Common myeloid progenitor, CD34-positive (primary cell): Measurements from ENCODE around the gene C18orf32.
"Not testable (repeated sequence)": the region's sequence is repeated elsewhere in the genome, so short reads cannot be mapped to it uniquely, and the experiment has no call there.

Source experiments
- CTCF ChIA-PET: fragments of 350-600 bp; sonication (Branson Sonifier 250); formaldehyde crosslinking; loops from one replicate; lab custom pipeline; 2021; ENCODE audit warnings: antibody characterized with exemption; lab: Charles Lee
- POLR2A ChIA-PET: fragments of 350-600 bp; sonication (Branson Sonifier 250); formaldehyde crosslinking; loops from one replicate; lab custom pipeline; 2021; ENCODE audit warnings: antibody characterized with exemption; lab: Charles Lee
- DNase-seq, 3 donors: peaks; one replicate each; pipeline versions ENCODE4 v3.0.0 to v3.0.0-alpha.2; 2013
- H3K27ac ChIP-seq, 2 experiments: 1 replicate in 1 of 2; 2 replicates in 1 of 2; pipeline ENCODE4 v1.7.0; 2013; ENCODE audit warnings: inconsistent platforms in 2 of 2, low read length in 2 of 2, mild to moderate bottlenecking in 2 of 2, low read depth in 1 of 2, moderate library complexity in 1 of 2; ENCODE audit not compliant: severe bottlenecking in 2 of 2, insufficient read depth in 1 of 2, poor library complexity in 1 of 2
- H3K27me3 ChIP-seq, 5 experiments: replicated peaks in 2 of 5; 1 replicate in 3 of 5; 2 replicates in 2 of 5; pipeline versions ENCODE4 v1.6.1 to v1.7.0; 2013; ENCODE audit warnings: low read length in 4 of 5, mild to moderate bottlenecking in 2 of 5, moderate library complexity in 2 of 5, inconsistent platforms in 1 of 5; ENCODE audit not compliant: insufficient read depth in 5 of 5, control insufficient read depth in 4 of 5
- H3K36me3 ChIP-seq, 4 experiments: 1 replicate in 2 of 4; 2 replicates in 2 of 4; pipeline versions ENCODE4 v1.6.1 to v1.7.0; 2013; ENCODE audit warnings: low read length in 3 of 4, control low read depth in 1 of 4, mild to moderate bottlenecking in 1 of 4; ENCODE audit not compliant: control insufficient read depth in 4 of 4, insufficient read depth in 4 of 4
- H3K4me1 ChIP-seq, 4 experiments: 1 replicate in 3 of 4; 2 replicates in 1 of 4; pipeline versions ENCODE4 v1.6.1 to v1.7.1; 2013; ENCODE audit warnings: low read length in 3 of 4, mild to moderate bottlenecking in 3 of 4, control low read depth in 1 of 4, inconsistent platforms in 1 of 4, moderate library complexity in 1 of 4; ENCODE audit not compliant: control insufficient read depth in 4 of 4, insufficient read depth in 4 of 4; ENCODE audit errors: control extremely low read depth in 1 of 4
- H3K4me3 ChIP-seq, 7 experiments: 1 replicate in 4 of 7; 2 replicates in 3 of 7; pipeline versions ENCODE4 v1.5.1 to v1.7.0; 2013; ENCODE audit warnings: mild to moderate bottlenecking in 7 of 7, low read length in 6 of 7, moderate library complexity in 6 of 7, inconsistent platforms in 2 of 7, low read depth in 2 of 7, control low read depth in 1 of 7; ENCODE audit not compliant: insufficient read depth in 4 of 7, control insufficient read depth in 1 of 7; ENCODE audit errors: extremely low read depth in 1 of 7
- H3K9me3 ChIP-seq, 5 experiments: 1 replicate in 4 of 5; 2 replicates in 1 of 5; pipeline versions ENCODE4 v1.6.1 to v1.7.1; 2013; ENCODE audit warnings: low read length in 4 of 5, mild to moderate bottlenecking in 2 of 5, inconsistent platforms in 1 of 5, low read depth in 1 of 5, moderate library complexity in 1 of 5; ENCODE audit not compliant: control insufficient read depth in 4 of 5, insufficient read depth in 2 of 5; ENCODE audit errors: control extremely low read depth in 1 of 5
- WGBS: methylation state at CpG from one replicate; pipeline ENCODE4 v1.1.5; 2013; ENCODE audit not compliant: insufficient coverage; 5-methylcytosine and 5-hydroxymethylcytosine counted together

Gene C18orf32

DNA sequence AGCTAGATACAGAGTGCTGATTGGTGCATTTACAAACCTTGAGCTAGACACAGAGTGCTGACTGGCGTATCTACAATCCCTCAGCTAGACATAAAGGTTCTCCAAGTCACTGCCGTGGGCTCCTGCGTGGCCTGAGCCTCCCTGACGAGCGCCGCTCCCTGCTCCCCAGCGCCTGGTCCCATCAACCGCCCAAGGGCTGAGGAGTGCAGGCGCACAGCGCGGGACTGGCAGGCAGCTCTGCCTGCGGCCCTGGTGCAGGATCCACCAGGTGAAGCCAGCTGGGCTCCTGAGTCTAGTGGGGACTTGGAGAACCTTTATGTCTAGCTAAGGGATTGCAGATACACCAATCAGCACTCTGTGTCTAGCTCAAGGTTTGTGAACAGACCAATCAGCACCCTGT lies 34.5 kb downstream of the C18orf32 start:
- H3K4me3 ChIP-seq, H3K4me1 ChIP-seq, DNase-seq, H3K27me3 ChIP-seq, POLR2A ChIA-PET, H3K27ac ChIP-seq: not testable (repeated sequence)
- Histone ChIP-seq H3K9me3 (peaks cover 5 to 47% (median 21%) of the 10 kb centered on the region in 5 experiments), H3K36me3 (peaks cover 6 to 27% (median 10%) of the 10 kb centered on the region in 4 experiments)
- 100% methylated on average over 3 of the region's 12 CpGs for WGBS
- CTCF ChIA-PET = interaction anchor here (1.5 kb wide), 1 partner anchor 23 kb away, joined by 3 read pairs; no protein-coding TSS in a partner anchor

DNA sequence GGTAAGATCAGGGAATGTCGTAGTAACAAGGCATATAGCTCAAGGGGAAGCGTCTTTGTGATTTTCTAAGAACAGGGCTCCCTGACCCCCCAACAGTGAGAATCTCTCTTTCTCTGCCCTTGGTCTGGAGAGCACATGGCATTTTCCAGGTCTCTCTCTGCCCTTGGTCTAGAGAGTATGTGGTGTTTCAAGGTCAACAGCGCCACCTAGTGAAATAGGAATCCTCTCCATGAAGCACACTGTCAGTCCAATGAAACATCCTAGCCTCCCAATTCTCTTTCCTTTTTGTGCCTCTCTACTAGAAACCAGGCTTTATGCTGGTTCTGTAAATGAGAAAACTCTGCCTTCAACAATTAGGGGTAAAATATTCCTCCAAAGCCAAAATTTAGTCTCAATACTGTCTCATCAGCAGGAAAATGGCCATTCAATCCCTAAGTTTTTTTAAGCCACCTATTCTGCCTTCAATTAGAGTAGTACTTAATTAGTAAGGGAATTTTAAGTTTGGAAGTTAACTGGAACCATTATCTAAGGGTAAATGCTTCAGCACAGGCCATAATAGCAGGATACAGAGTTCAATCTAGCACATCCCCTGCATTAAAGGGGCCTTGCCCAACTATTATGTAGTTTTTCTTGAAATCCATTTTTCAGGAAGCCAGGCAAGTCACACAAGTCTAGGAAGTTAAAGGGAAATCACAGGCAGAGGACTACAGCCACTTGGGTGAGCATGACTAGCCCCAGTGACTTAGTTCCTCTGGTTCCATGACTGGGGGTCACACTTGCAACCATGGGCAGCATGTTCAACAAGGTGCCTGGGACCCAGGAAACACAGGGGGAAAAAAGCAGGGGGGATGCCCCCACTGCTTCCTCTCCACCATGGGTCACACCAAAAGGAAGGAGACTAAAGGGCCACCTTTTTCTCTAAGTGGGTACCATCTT lies 39.0 kb downstream of the C18orf32 start:
- POLR2A ChIA-PET = no interaction called here
- 100% methylated on average over 2 of the region's 3 CpGs for WGBS
- CTCF ChIA-PET = no interaction called here

GRCh38 chr18:49446481-49446880 lies 40.6 kb downstream of the C18orf32 start:
- CTCF ChIA-PET = interaction anchor here (1.1 kb wide), 1 partner anchor 10 kb away, joined by 3 read pairs; no protein-coding TSS in a partner anchor
- DNase-seq = no peak
- Histone ChIP-seq H3K27me3 (no peaks in the 10 kb centered on the region), H3K4me1 (no peaks in the 10 kb centered on the region), H3K4me3 (no peak overlapping the region), H3K27ac (no peak overlapping the region), H3K36me3 (peaks cover 6 to 27% (median 13%) of the 10 kb centered on the region in 4 experiments), H3K9me3 (peaks cover 8 to 69% (median 30%) of the 10 kb centered on the region in 5 experiments)
- POLR2A ChIA-PET = interaction anchor here (0.6 kb wide), 1 partner anchor 15 kb away, joined by 4 read pairs; no protein-coding TSS in a partner anchor
- 80% methylated on average over 4 of the region's 5 CpGs for WGBS

More for the DNA sequence above, 39.0 kb downstream of the C18orf32 start:
- H3K36me3 ChIP-seq = peaks cover 6 to 36% (median 14%) of the 10 kb centered on the region in 4 experiments
- H3K4me3 ChIP-seq = no peak overlapping the region
- peak in 1 of 3 donors; percentile 32 for DNase-seq
- H3K9me3 ChIP-seq = peaks cover 8 to 76% (median 30%) of the 10 kb centered on the region in 5 experiments
- no peak overlapping the region for H3K27ac ChIP-seq
- H3K4me1 ChIP-seq = no peaks in the 10 kb centered on the region
- no peaks in the 10 kb centered on the region for H3K27me3 ChIP-seq

DNA sequence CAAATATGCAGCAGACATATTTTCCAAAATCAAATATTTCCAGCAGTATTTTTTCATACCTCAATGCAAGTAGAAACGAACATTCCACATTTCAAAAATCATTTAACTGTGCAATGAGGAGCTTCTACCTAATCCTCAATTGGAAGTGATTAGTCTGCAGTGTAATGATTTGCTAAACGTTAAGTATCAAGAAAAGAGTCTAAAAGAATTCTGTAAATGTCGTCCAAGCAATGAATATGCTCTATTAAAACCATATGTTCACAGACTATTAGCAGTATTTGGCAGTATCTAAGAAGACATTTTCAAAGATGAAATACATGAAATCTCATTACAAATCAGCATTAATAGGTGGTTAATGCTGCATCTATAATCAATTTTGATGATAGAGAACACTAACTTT lies 42.5 kb downstream of the C18orf32 start:
- ChIA-PET CTCF (interaction anchor here (0.7 to 1.6 kb wide), 2 partner anchors 12 to 14 kb away, joined by 3 read pairs; no protein-coding TSS in a partner anchor), POLR2A (interaction anchor here (0.7 kb wide), 1 partner anchor 462 kb away, joined by 4 read pairs; no protein-coding TSS in a partner anchor)
- no peaks in the 10 kb centered on the region for H3K4me1 ChIP-seq

DNA sequence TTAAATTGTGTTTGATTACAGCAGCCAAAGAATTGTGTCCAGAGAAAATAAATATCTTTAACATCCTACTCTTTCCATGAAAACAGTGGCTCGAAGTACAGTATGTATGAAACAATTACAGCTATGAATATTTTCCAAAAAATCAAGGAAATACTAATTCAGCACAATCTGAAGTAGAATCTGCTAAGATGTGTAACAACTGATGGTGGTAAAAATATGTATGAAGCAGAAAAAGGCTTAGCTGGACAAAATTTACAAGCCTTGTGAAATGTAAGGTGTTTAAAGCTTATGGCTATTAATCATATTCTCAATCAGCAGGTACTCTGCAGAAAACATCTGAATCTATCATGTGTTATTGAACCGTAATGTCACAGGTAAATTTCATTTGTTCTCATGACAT lies 43.2 kb downstream of the C18orf32 start:
- CTCF ChIA-PET = interaction anchor here (1.4 to 1.6 kb wide), 2 partner anchors 14 to 16 kb away, joined by 3 to 4 read pairs; no protein-coding TSS in a partner anchor

More for the DNA sequence above, 42.5 kb downstream of the C18orf32 start:
- Histone ChIP-seq H3K4me3 (no peak overlapping the region), H3K27ac (no peak overlapping the region), H3K9me3 (peaks cover 3 to 56% (median 26%) of the 10 kb centered on the region in 5 experiments), H3K36me3 (peaks cover 3 to 22% (median 12%) of the 10 kb centered on the region in 4 experiments), H3K27me3 (no peaks in the 10 kb centered on the region)
- no CpG with 5 or more reads among the region's 3 CpGs for WGBS
- no peak for DNase-seq

DNA sequence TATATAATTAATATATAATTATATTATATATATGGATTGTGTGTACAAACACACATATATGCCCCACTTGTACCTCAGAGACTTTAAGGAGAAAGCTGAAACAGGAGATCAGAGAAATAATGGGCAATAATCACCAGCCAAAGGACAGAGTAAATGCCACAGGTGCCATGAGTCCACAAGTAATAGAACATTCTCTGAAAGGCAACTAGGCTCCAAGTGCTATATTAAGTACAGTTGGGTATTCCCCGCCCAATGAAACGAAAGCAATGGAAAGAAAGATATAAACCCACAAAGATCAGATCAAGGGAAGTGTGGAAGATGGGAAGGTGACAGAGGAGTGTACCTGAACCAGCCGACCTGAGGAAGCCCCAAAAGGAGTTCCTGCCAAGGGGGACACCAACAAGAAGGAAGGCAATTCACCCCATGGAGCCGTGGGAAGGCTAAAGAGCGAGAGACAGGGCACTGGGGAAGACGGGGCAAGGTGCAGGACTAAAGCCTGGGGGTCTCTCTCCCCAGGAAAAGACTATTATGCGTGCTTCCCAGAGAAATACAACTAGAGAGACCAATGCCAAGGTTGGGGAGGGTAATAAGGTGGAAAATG lies 45.6 kb downstream of the C18orf32 start:
- POLR2A ChIA-PET = no interaction called here
- Histone ChIP-seq H3K4me1 (no peaks in the 10 kb centered on the region), H3K27ac (no peak overlapping the region), H3K36me3 (peaks cover 0 to 5% (median under 1%) of the 10 kb centered on the region in 4 experiments), H3K4me3 (no peak overlapping the region), H3K9me3 (peaks cover 0 to 26% (median 4%) of the 10 kb centered on the region in 5 experiments), H3K27me3 (no peaks in the 10 kb centered on the region)
- CTCF ChIA-PET = no interaction called here
- DNase-seq = no peak
- WGBS = 91% methylated on average over 7 of the region's 7 CpGs

More for the DNA sequence above, 43.2 kb downstream of the C18orf32 start:
- H3K27me3 ChIP-seq = no peaks in the 10 kb centered on the region
- H3K27ac ChIP-seq = no peak overlapping the region
- WGBS = 100% methylated on average over 1 of the region's 2 CpGs
- no peak overlapping the region for H3K4me3 ChIP-seq
- peaks cover 3 to 49% (median 22%) of the 10 kb centered on the region in 5 experiments for H3K9me3 ChIP-seq
- H3K4me1 ChIP-seq = no peaks in the 10 kb centered on the region
- POLR2A ChIA-PET = interaction anchor here (0.7 kb wide), 1 partner anchor 461 kb away, joined by 4 read pairs; no protein-coding TSS in a partner anchor
- DNase-seq = no peak
- H3K36me3 ChIP-seq = peaks cover 0 to 16% (median 7%) of the 10 kb centered on the region in 4 experiments
